GM23248 (cell line): ENCODE measurements around the gene ZC3H15. TPM values are rescaled to one million over a fixed set of nuclear protein-coding genes. Genes with fewer than 3 reads are reported as not detected.

Source experiments
- DNase-seq: peaks from one replicate; pipeline ENCODE4 v3.0.0-alpha.2; 2015
- H2AFZ ChIP-seq: fragments of 200-600 bp; sonication (generic); 2 replicates; pipeline ENCODE4 v1.6.1; 2016; ENCODE audit warnings: antibody characterized with exemption
- H3F3A ChIP-seq: fragments of 200-600 bp; sonication (generic); 2 replicates; pipeline ENCODE4 v1.6.1; 2016; ENCODE audit warnings: mild to moderate bottlenecking, antibody characterized with exemption, mixed run types; ENCODE audit not compliant: insufficient read depth
- H3K27ac ChIP-seq: fragments of 200-600 bp; sonication (generic); 2 replicates; pipeline ENCODE4 v1.5.1; 2016; ENCODE audit warnings: mild to moderate bottlenecking
- H3K27me3 ChIP-seq: fragments of 200-600 bp; sonication (generic); replicated peaks from 2 replicates; pipeline ENCODE4 v1.6.1; 2016; ENCODE audit warnings: mild to moderate bottlenecking; ENCODE audit not compliant: insufficient read depth
- H3K36me3 ChIP-seq: fragments of 200-600 bp; sonication (generic); 2 replicates; pipeline ENCODE4 v1.6.1; 2016; ENCODE audit warnings: low read depth, mild to moderate bottlenecking
- H3K4me1 ChIP-seq: fragments of 200-600 bp; sonication (generic); 2 replicates; pipeline ENCODE4 v1.6.1; 2016; ENCODE audit warnings: mild to moderate bottlenecking; ENCODE audit not compliant: insufficient read depth
- H3K4me2 ChIP-seq: fragments of 200-600 bp; sonication (generic); one replicate; pipeline ENCODE4 v1.6.1; 2016; ENCODE audit warnings: mild to moderate bottlenecking; ENCODE audit not compliant: unreplicated experiment
- H3K4me3 ChIP-seq: fragments of 200-600 bp; sonication (generic); 2 replicates; pipeline ENCODE4 v1.5.1; 2016; ENCODE audit warnings: mild to moderate bottlenecking
- H3K79me2 ChIP-seq: fragments of 200-600 bp; sonication (generic); 2 replicates; pipeline ENCODE4 v1.6.1; 2016; ENCODE audit warnings: mild to moderate bottlenecking; ENCODE audit not compliant: insufficient read depth
- H3K9ac ChIP-seq: fragments of 200-600 bp; sonication (generic); 2 replicates; pipeline ENCODE4 v1.6.1; 2016; ENCODE audit warnings: mild to moderate bottlenecking
- H3K9me2 ChIP-seq: fragments of 200-600 bp; sonication (generic); 2 replicates; pipeline ENCODE4 v1.6.1; 2016; ENCODE audit warnings: mixed run types, mild to moderate bottlenecking, moderate library complexity; ENCODE audit not compliant: insufficient read depth
- H3K9me3 ChIP-seq: fragments of 200-600 bp; sonication (generic); one replicate; pipeline ENCODE4 v1.6.1; 2017; ENCODE audit warnings: low read depth
- H4K20me1 ChIP-seq: fragments of 200-600 bp; sonication (generic); 2 replicates; pipeline ENCODE4 v1.6.0; 2016; ENCODE audit not compliant: insufficient read depth
- EZH2 ChIP-seq: fragments of 200-600 bp; sonication (generic); IDR thresholded peaks from 2 replicates; pipeline ENCODE4 v1.6.1; 2018; ENCODE audit warnings: antibody characterized with exemption, mild to moderate bottlenecking; ENCODE audit not compliant: insufficient read depth, poor library complexity, severe bottlenecking
- EZH2phosphoT487 ChIP-seq: fragments of 200-600 bp; sonication (generic); IDR thresholded peaks from 2 replicates; pipeline ENCODE4 v1.6.1; 2018; ENCODE audit warnings: antibody characterized with exemption, moderate library complexity, mild to moderate bottlenecking, low read depth; ENCODE audit not compliant: insufficient read depth
- WGBS, 2 experiments: methylation state at CpG; one replicate each; pipeline ENCODE4 v1.1.6; 2015 to 2017; ENCODE audit warnings: low lambda C conversion rate in 2 of 2, low coverage in 1 of 2; ENCODE audit errors: missing lambda C conversion rate in 2 of 2; 5-methylcytosine and 5-hydroxymethylcytosine counted together
- in situ Hi-C: fragments of 300-500 bp; cut with MboI; formaldehyde crosslinking; loops from 2 replicates; pipeline ENCODE4 v1.15.0; 2020
- polyA plus RNA-seq: library from polyadenylated mRNA; unstranded; fragments of >200 nt; fragmentation: Nextera tagmentation; extraction: Ambion mirVana; gene quantifications from 2 replicates; pipeline ENCODE4 v1.2.1, GENCODE V29; 2016
- total RNA-seq: library from RNA; depleted of rRNA; stranded (reverse); fragments of >200 nt; shearing (Covaris generic); gene quantifications from 2 replicates; pipeline ENCODE4 v1.2.3, GENCODE V29; 2014

The ZC3H15 gene
- total and polyA plus RNA-seq, 2 experiments from 2014 or later, result 43.8 to 88.7 TPM

DNA sequence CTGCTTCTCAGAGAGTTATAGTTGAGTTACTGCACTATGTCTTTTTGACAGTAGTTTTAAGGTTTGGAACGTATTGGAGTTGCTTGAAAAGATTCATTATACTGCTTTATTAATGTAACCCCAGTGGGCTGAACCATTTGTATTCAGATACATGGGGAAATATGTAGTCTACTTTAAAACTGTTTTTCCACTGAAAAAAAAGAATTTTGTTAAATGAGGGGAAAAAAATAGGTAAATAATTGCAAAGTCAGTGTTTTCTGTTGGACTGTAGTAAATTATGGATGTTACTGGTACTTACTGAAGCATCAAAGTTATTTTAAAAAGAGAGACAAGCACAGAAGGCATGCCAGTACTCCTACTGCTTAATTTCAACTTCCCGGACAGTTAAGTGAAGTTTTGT lies 36.4 kb downstream of the ZC3H15 start:
- Histone ChIP-seq H3K27me3 (no peaks in the 10 kb centered on the region), H3K9ac (no peak overlapping the region), H3K27ac (no peak overlapping the region), H2AFZ (no peak overlapping the region), H3K36me3 (peaks cover 14% of the 10 kb centered on the region; the same call in 1 of the 2 replicates), H3K4me1 (peaks cover 29% of the 10 kb centered on the region), H3K4me3 (no peak overlapping the region), H3K79me2 (peaks cover 5% of the 10 kb centered on the region; the same call in 1 of the 2 replicates), H4K20me1 (no peaks in the 10 kb centered on the region; the same call in 1 of the 2 replicates), H3K4me2 (no peak overlapping the region), H3K9me2 (no peaks in the 10 kb centered on the region), H3F3A (peaks cover 22% of the 10 kb centered on the region), H3K9me3 (no peaks in the 10 kb centered on the region)
- in situ Hi-C loops, result loop anchor here (25.0 kb wide), 1 partner anchor 315 kb away; the partner anchor contains the start of gene ZSWIM2
- no peak for DNase-seq
- TF ChIP-seq EZH2phosphoT487 (no peak), EZH2 (no peak)
- 92 to 96% methylated on average over 2 of the region's 2 CpGs for WGBS, 2 experiments

DNA sequence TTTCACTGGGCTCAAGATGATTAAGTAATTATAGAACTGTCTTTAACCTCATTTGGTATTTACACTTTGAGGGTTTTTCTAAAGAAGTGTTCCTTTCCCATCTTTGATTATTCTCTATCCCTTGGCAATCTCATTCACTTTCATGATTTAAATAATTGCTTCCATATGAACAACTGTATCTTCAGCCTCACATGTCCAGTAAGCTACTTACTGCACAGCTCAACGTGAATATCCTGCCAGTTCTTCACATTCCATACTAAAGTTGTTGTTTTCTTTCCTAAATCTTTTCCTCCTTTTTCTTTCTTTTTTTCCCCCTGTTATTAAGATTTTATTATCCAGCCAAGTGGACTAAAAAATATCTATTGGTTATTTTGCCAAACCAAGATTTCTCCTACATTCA lies 37.7 kb downstream of the ZC3H15 start:
- Histone ChIP-seq H2AFZ (no peak overlapping the region), H3K79me2 (no peaks in the 10 kb centered on the region), H3K4me2 (no peak overlapping the region), H3K9me2 (no peaks in the 10 kb centered on the region), H3K9ac (no peak overlapping the region), H3K27ac (no peak overlapping the region; the same call in 1 of the 2 replicates), H3K36me3 (peaks cover 14% of the 10 kb centered on the region; the same call in 1 of the 2 replicates), H3F3A (peaks cover 11% of the 10 kb centered on the region), H3K4me3 (no peak overlapping the region), H3K4me1 (peaks cover 20% of the 10 kb centered on the region), H3K27me3 (no peaks in the 10 kb centered on the region), H4K20me1 (no peaks in the 10 kb centered on the region), H3K9me3 (no peaks in the 10 kb centered on the region)
- peak; percentile 43 for DNase-seq
- in situ Hi-C loops, result loop anchor here (25.0 kb wide), 1 partner anchor 314 kb away; the partner anchor contains the start of gene ZSWIM2
- TF ChIP-seq EZH2, result no peak
- no peak for TF ChIP-seq EZH2phosphoT487
- 5 to 11% methylated on average over 1 of the region's 1 CpG for WGBS, 2 experiments

DNA sequence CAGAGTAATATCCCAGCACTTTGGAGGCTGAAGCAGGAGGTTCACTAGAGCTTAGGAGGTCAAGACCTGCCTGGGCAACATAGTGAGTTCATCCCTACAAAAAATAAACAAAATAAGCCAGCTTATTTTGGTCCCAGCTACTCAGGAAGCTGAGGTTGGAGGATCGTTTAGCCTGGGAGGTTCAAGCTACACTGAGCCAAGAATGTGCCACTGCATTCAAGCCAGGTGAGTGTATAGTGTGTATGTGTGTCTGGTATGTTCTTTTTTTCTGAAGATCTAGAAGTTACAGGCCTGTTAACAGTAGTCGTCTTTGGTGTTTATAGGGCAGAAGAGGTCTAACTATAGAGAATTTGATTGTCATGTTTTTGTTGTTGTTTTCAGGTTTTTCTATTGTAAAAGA lies 40.2 kb downstream of the ZC3H15 start:
- TF ChIP-seq EZH2phosphoT487, result no peak
- no peak for TF ChIP-seq EZH2
- no peaks in the 10 kb centered on the region for H3K27me3 ChIP-seq
- H3K4me1 ChIP-seq, result peaks cover 12% of the 10 kb centered on the region
- no peak overlapping the region for H2AFZ ChIP-seq
- in situ Hi-C loops, result no loop called here
- H3K9me2 ChIP-seq, result no peaks in the 10 kb centered on the region
- H3K36me3 ChIP-seq, result peaks cover 2% of the 10 kb centered on the region; the same call in 1 of the 2 replicates
- no peak overlapping the region for H3K9ac ChIP-seq
- no peak overlapping the region for H3K27ac ChIP-seq
- H3F3A ChIP-seq, result peaks cover 10% of the 10 kb centered on the region
- no peaks in the 10 kb centered on the region for H4K20me1 ChIP-seq
- H3K79me2 ChIP-seq, result no peaks in the 10 kb centered on the region
- no peaks in the 10 kb centered on the region for H3K9me3 ChIP-seq
- H3K4me3 ChIP-seq, result no peak overlapping the region
- WGBS, 2 experiments, result 83 to 91% methylated on average over 2 of the region's 2 CpGs
- no peak for DNase-seq
- H3K4me2 ChIP-seq, result no peak overlapping the region

DNA sequence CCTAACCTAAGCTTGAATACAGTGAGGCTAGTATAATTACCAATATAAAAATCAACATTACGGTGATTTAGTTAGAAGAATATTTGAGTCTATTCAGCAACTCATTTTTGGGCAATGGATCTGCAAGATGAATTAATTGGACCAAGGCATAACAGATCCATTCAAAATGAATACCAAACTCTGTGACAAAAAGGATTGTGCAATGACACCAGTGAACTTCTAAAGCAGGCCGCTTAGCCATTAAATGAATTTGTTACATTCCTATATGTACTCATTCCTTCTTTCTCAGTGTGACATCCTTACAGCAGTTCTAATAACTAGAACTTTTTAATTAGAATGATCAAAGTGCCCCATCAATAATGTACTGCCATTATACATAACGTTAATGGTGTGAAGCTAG lies 44.3 kb downstream of the ZC3H15 start:
- H3K9me3 ChIP-seq, result no peaks in the 10 kb centered on the region
- no peak overlapping the region for H3K9ac ChIP-seq
- no peak overlapping the region for H3K27ac ChIP-seq
- no peaks in the 10 kb centered on the region for H3K36me3 ChIP-seq
- H3K4me3 ChIP-seq, result no peak overlapping the region
- TF ChIP-seq EZH2phosphoT487 (no peak), EZH2 (no peak)
- no peak for DNase-seq
- in situ Hi-C loops, result no loop called here
- 88 to 90% methylated on average over 3 of the region's 3 CpGs for WGBS, 2 experiments
- no peaks in the 10 kb centered on the region for H4K20me1 ChIP-seq
- no peak overlapping the region for H2AFZ ChIP-seq
- peaks cover 5% of the 10 kb centered on the region for H3F3A ChIP-seq
- H3K9me2 ChIP-seq, result no peaks in the 10 kb centered on the region
- no peak overlapping the region for H3K4me2 ChIP-seq
- H3K4me1 ChIP-seq, result peaks cover 10% of the 10 kb centered on the region
- H3K79me2 ChIP-seq, result no peaks in the 10 kb centered on the region
- no peaks in the 10 kb centered on the region for H3K27me3 ChIP-seq

DNA sequence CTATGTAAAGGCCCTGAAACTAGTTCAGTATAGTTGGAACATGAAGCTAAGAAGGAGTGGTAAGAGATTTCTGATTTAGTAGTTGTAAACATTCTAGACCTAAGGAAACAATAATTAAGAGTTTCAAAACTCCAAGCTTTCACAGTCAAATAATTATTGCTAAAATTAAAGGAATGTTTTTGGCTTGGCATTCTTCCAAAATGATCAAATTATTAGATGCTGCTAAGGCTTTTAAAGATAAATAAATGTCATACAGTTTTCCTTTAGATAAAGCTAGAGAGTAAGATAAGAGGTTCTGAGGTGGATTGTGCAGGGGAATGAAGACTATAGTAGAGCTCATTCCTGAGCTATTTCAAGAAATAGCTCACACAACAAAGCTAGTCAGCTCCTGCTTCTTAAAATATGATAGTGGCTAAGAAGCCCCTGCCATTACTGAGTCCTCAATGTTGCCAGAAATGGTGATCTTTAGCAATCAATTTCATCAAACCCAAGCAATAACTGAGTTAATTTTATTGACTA lies 45.3 kb downstream of the ZC3H15 start:
- Histone ChIP-seq H3K9me2 (no peaks in the 10 kb centered on the region), H4K20me1 (no peaks in the 10 kb centered on the region), H3K9me3 (no peaks in the 10 kb centered on the region), H3K79me2 (no peaks in the 10 kb centered on the region), H3K4me3 (no peak overlapping the region), H3K9ac (no peak overlapping the region), H3F3A (peaks cover 5% of the 10 kb centered on the region), H3K4me2 (no peak overlapping the region), H3K36me3 (no peaks in the 10 kb centered on the region), H2AFZ (no peak overlapping the region), H3K27me3 (no peaks in the 10 kb centered on the region), H3K27ac (no peak overlapping the region), H3K4me1 (peaks cover 10% of the 10 kb centered on the region)
- no peak for TF ChIP-seq EZH2
- TF ChIP-seq EZH2phosphoT487, result no peak
- DNase-seq, result no peak
- in situ Hi-C loops, result no loop called here
